Measurements from ENCODE around the gene EIF4G2. TPM values are rescaled to one million over a fixed set of nuclear protein-coding genes. Genes with fewer than 3 reads are reported as not detected.

EIF4G2 gene
- total RNA-seq, 4 donors from 2014 or later, result 218 to 274 (median 249) TPM

- Histone ChIP-seq H3K9me3 (no peaks in the 10 kb centered on the region), H3K36me3 (no peaks in the 10 kb centered on the region), H3K27ac (no peak overlapping the region), H3K4me1 (no peaks in the 10 kb centered on the region), H3K27me3 (no peaks in the 10 kb centered on the region), H3K4me3 (no peak overlapping the region)
- no peak for DNase-seq (ENCODE audit: low spot score in 2 of 2)
- TF ChIP-seq CTCF (IDR thresholded peaks at IDR 0.05), result no peak
- no peak for TF ChIP-seq POLR2A (IDR thresholded peaks at IDR 0.05)
- no peak for TF ChIP-seq EP300 (IDR thresholded peaks at IDR 0.05)
- WGBS, 2 donors, result 56 to 59% methylated on average over 4 of the region's 4 CpGs
Observed at GRCh38 chr11:10785146-10785474, 23.6 kb downstream of the EIF4G2 start.

GRCh38 chr11:10784232-10785145 is 24.2 kb downstream of the EIF4G2 start:
- WGBS, 2 donors, result 57 to 60% methylated on average over 10 of the region's 10 CpGs
- no peak for DNase-seq (ENCODE audit: low spot score in 2 of 2)
- no peaks in the 10 kb centered on the region for H3K4me1 ChIP-seq
- no peak overlapping the region for H3K27ac ChIP-seq
- TF ChIP-seq EP300 (IDR thresholded peaks at IDR 0.05), result no peak
- no peak for TF ChIP-seq POLR2A (IDR thresholded peaks at IDR 0.05)
- TF ChIP-seq CTCF (IDR thresholded peaks at IDR 0.05), result no peak
- no peak overlapping the region for H3K4me3 ChIP-seq
- H3K27me3 ChIP-seq, result no peaks in the 10 kb centered on the region
- no peaks in the 10 kb centered on the region for H3K9me3 ChIP-seq
- H3K36me3 ChIP-seq, result no peaks in the 10 kb centered on the region

DNA sequence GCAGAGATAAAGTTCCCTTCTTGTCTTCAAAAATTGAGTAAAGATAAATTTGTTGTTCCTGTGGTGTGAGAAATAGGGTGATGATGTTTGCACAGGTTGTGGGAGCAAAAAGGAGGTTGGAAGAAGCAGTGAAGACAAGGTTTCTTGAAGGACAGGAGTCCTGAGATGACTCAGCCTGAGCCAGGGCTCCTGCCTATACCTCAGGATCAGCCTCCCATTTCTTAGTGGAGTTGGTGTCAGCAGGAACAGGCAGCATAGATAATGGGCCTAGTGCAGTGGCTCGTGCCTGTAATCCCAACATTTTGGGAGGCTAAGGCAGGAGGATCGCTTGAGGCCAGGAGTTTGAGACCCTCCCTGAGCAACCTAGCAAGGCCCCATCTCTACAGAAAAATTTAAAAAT is 28.7 kb downstream of the EIF4G2 start:
- no peak for DNase-seq (ENCODE audit: low spot score in 2 of 2)
- Histone ChIP-seq H3K27ac (no peak overlapping the region), H3K4me3 (no peak overlapping the region), H3K9me3 (no peaks in the 10 kb centered on the region), H3K27me3 (no peaks in the 10 kb centered on the region), H3K4me1 (no peaks in the 10 kb centered on the region), H3K36me3 (peaks cover 0 to 22% (median 0%) of the 10 kb centered on the region in 3 donors)
- no peak for TF ChIP-seq CTCF (IDR thresholded peaks at IDR 0.05)
- no peak for TF ChIP-seq EP300 (IDR thresholded peaks at IDR 0.05)
- WGBS, 2 donors, result 90 to 96% methylated on average over 2 of the region's 2 CpGs

DNA sequence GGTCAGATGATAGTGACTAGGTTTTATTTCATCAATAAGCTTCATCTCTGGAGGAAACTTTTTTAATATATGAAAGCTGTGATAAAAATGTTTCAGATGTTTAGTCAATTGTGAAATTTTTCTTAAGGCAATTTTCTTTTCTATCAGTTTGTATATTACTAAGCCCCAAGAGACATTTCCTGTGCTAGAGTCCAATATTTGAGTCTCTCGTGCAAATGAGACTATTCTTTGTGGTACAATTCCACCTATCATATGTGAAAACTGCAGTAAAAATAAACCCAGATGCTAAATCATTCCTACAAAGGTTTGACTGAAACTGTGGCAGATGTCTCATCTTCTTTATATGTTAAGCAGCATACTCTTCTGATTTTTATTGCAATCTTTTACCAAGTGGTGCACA is 29.6 kb downstream of the EIF4G2 start:
- Histone ChIP-seq H3K27me3 (no peaks in the 10 kb centered on the region), H3K9me3 (no peaks in the 10 kb centered on the region), H3K27ac (peak overlapping the region in 2 of 4 donors; percentile 30 to 45), H3K4me3 (no peak overlapping the region), H3K36me3 (peaks cover 0 to 30% (median 0%) of the 10 kb centered on the region in 3 donors), H3K4me1 (no peaks in the 10 kb centered on the region)
- DNase-seq (ENCODE audit: low spot score in 2 of 2), result no peak
- TF ChIP-seq EP300 (IDR thresholded peaks at IDR 0.05), result no peak
- no peak for TF ChIP-seq CTCF (IDR thresholded peaks at IDR 0.05)
- no peak for TF ChIP-seq POLR2A (IDR thresholded peaks at IDR 0.05)
- WGBS, 2 donors, result 49 to 56% methylated on average over 1 of the region's 1 CpG

- H3K27me3 ChIP-seq, result no peaks in the 10 kb centered on the region
- no peaks in the 10 kb centered on the region for H3K4me1 ChIP-seq
- peak overlapping the region in 2 of 4 donors; percentile 30 to 45 for H3K27ac ChIP-seq
- H3K36me3 ChIP-seq, result peaks cover 0 to 35% (median 0%) of the 10 kb centered on the region in 3 donors
- no peak for TF ChIP-seq POLR2A (IDR thresholded peaks at IDR 0.05)
- no peak for TF ChIP-seq EP300 (IDR thresholded peaks at IDR 0.05)
- no peak for TF ChIP-seq CTCF (IDR thresholded peaks at IDR 0.05)
- no peak overlapping the region for H3K4me3 ChIP-seq
- H3K9me3 ChIP-seq, result no peaks in the 10 kb centered on the region
- WGBS, 2 donors, result 64 to 75% methylated on average over 13 of the region's 13 CpGs
- peak; percentile 18 to 27 for DNase-seq (ENCODE audit: low spot score in 2 of 2)
Observed at GRCh38 chr11:10778217-10778970, 30.3 kb downstream of the EIF4G2 start.

Measured in tibial nerve (tissue), 4 donors.